HS-5 (cell line): ENCODE measurements around the gene DNHD1.
A peak's percentile ranks its signal among the peaks of the same experiment; 100 is the strongest.

Experiments
- DNase-seq: peaks from one replicate; pipeline ENCODE4 v3.0.0-alpha.2; 2012; ENCODE audit warnings: low read depth

Gene DNHD1

GRCh38 chr11:6587360-6587953 is 90.4 kb downstream of the DNHD1 start:
- DNase-seq = no peak

- no peak for DNase-seq
Measured at GRCh38 chr11:6588018-6588417, 90.9 kb downstream of the DNHD1 start.

- no peak for DNase-seq
Measured at GRCh38 chr11:6594142-6594768, 97.2 kb downstream of the DNHD1 start.

- DNase-seq = no peak
Measured at GRCh38 chr11:6596239-6596877, 99.3 kb downstream of the DNHD1 start.

GRCh38 chr11:6598555-6598954 is 101.5 kb downstream of the DNHD1 start:
- DNase-seq = no peak

GRCh38 chr11:6599449-6599848 is 102.4 kb downstream of the DNHD1 start:
- DNase-seq = no peak

DNA sequence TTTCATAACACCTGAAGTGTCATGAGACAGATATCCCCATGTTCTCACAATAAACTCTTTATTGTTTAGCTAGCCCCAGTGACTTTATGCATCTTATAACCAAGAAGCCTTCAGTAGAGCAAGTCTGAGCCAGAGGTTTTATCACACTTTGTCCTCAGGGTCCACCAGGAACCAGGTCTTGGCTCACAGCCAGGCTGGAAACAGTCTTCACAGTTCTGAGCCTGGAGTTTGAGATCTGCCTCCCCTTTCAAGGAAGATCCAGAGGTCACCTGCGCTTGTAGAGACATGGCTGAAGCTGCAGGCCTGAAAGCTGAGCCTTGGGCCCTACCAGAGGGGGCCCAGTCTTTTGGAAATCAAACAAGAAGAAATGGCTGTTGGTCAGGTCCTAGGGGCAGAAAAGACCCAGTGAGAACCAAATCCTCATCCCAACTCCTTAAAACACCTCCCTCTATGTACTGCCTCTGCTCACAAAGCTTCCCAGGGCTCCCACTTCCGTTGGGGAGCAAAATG is 102.9 kb downstream of the DNHD1 start:
- no peak for DNase-seq

GRCh38 chr11:6601041-6601461 is 104.0 kb downstream of the DNHD1 start:
- DNase-seq = no peak

- no peak for DNase-seq
Measured at GRCh38 chr11:6602096-6602940, 105.2 kb downstream of the DNHD1 start.

GRCh38 chr11:6603287-6604080 is 106.4 kb downstream of the DNHD1 start, which contains the start of the genes ILK and RRP8:
TSS of gene ILK (plus strand) at chr11:6603774. CDS start at chr11:6604272, 498 bp downstream.
TSS of gene RRP8 (minus strand) at chr11:6603616. CDS start at chr11:6603502, 114 bp downstream.
- no peak for DNase-seq

- DNase-seq = no peak
Measured at GRCh38 chr11:6604081-6604626, 107.1 kb downstream of the DNHD1 start.

- no peak for DNase-seq
Measured at GRCh38 chr11:6604790-6605189, 107.7 kb downstream of the DNHD1 start.

GRCh38 chr11:6606471-6607189 is 109.5 kb downstream of the DNHD1 start:
- peak; percentile 84 for DNase-seq

DNA sequence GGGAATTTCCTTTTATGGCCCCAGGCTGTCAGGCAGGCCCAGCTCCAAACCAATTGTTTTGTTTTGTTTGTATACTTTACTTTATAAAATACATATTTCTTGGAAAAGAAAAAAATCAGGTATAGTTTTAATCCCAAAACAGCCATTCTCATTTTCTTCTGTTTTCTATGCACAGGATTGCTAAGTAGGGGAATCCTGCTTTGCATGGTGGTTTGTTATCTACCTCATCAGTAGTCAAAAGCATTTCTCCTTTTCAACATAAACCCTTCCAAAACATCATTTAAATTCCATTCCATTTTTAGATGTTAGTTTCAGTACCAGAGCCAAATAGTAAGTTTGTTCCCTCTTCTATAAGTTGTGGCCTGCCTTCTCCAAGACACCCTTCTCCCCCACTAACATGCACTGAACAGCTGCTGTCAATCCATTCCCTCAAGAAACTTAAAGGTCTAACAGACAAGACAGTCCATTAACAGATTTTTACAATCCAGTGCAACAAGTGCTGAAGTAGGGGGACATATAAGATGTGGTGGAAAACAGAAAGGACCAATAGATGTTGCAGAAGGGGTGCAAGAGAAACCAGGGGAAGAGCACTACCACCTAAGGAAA is 110.2 kb downstream of the DNHD1 start:
- DNase-seq = no peak

GRCh38 chr11:6608011-6608410 is 110.9 kb downstream of the DNHD1 start:
- DNase-seq = no peak

- DNase-seq = no peak
Measured at GRCh38 chr11:6608726-6609501, 111.8 kb downstream of the DNHD1 start.

DNA sequence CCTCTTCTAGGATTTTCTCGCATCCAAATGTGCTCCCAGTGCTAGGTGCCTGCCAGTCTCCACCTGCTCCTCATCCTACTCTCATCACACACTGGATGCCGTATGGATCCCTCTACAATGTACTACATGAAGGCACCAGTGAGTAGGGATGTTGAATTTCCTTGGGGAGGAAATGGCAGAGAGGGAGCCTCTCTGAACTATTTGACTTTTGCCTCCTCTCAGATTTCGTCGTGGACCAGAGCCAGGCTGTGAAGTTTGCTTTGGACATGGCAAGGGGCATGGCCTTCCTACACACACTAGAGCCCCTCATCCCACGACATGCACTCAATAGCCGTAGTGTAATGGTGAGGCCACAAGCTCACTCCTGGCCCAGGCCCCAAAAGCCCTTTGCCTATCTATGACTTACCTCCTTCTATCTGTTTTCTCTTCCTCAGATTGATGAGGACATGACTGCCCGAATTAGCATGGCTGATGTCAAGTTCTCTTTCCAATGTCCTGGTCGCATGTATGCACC is 112.5 kb downstream of the DNHD1 start:
- DNase-seq = no peak

- DNase-seq = no peak
Measured at GRCh38 chr11:6610591-6610990, 113.5 kb downstream of the DNHD1 start.
